ENCODE data around the gene LGALS3.

DNA sequence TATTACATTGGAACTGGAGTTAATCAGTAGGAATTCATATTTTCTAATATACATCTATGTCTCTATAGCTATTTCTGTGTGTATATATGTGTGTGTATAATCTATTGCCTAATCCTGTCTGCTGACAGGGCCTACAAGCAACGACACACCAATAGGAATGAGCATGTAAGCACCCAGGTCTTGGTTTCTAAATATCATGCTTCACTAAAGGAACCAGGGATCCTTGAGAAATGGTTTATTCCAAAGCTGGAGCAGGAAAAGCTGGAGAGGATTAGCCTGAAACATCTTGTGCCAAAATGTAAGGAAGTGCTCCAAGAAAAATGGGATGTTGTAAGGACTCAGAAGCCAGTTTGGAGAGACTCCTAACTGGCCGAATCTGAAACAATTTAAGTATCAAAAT lies 29.3 kb upstream of the LGALS3 start:
- TF ChIP-seq, protein P1, sequence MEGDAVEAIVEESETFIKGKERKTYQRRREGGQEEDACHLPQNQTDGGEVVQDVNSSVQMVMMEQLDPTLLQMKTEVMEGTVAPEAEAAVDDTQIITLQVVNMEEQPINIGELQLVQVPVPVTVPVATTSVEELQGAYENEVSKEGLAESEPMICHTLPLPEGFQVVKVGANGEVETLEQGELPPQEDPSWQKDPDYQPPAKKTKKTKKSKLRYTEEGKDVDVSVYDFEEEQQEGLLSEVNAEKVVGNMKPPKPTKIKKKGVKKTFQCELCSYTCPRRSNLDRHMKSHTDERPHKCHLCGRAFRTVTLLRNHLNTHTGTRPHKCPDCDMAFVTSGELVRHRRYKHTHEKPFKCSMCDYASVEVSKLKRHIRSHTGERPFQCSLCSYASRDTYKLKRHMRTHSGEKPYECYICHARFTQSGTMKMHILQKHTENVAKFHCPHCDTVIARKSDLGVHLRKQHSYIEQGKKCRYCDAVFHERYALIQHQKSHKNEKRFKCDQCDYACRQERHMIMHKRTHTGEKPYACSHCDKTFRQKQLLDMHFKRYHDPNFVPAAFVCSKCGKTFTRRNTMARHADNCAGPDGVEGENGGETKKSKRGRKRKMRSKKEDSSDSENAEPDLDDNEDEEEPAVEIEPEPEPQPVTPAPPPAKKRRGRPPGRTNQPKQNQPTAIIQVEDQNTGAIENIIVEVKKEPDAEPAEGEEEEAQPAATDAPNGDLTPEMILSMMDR (IDR thresholded peaks at IDR 0.05) = no peak
- TF ChIP-seq POLR2A (IDR thresholded peaks at IDR 0.05) (no peak), POLR2AphosphoS5 (IDR thresholded peaks at IDR 0.05) (peak in 2 of 3 donors; percentile 40 to 45), EP300 (IDR thresholded peaks at IDR 0.05; ENCODE audit: low read depth) (no peak)

Data from transverse colon (tissue), 4 donors.